Adrenal gland (tissue), 5 donors: Measurements from ENCODE around the gene MRPS27.

Experiments
- CTCF ChIP-seq, 6 experiments: fragments of 450-650 bp in 4 of 6; fragments of 200-600 bp in 2 of 6; sonication (generic) in 1 of 6; IDR thresholded peaks; 1 replicate in 5 of 6; 2 replicates in 1 of 6; pipeline versions ENCODE4 v1.5.1 to v1.8.0; 2016 to 2021; ENCODE audit warnings: antibody characterized with exemption in 6 of 6, mild to moderate bottlenecking in 2 of 6, moderate library complexity in 1 of 6
- POLR2A ChIP-seq, 2 donors: fragments of 450-650 bp; IDR thresholded peaks; one replicate each; pipeline ENCODE4 v1.6.1; 2017; ENCODE audit warnings: antibody characterized with exemption in 2 of 2, mild to moderate bottlenecking in 2 of 2, moderate library complexity in 1 of 2
- donor health status: DM: no; HTN: no; CAD: no.

GRCh38 chr5:72328172-72328571, 8.1 kb upstream of the MRPS27 start:
- no peak for TF ChIP-seq POLR2A (IDR thresholded peaks at IDR 0.05)
- no peak for TF ChIP-seq CTCF (IDR thresholded peaks at IDR 0.05)
